ENCODE data around the gene PCDHB11.
"Not testable (repeated sequence)": the region's sequence is repeated elsewhere in the genome, so short reads cannot be mapped to it uniquely, and the experiment has no call there.

DNA sequence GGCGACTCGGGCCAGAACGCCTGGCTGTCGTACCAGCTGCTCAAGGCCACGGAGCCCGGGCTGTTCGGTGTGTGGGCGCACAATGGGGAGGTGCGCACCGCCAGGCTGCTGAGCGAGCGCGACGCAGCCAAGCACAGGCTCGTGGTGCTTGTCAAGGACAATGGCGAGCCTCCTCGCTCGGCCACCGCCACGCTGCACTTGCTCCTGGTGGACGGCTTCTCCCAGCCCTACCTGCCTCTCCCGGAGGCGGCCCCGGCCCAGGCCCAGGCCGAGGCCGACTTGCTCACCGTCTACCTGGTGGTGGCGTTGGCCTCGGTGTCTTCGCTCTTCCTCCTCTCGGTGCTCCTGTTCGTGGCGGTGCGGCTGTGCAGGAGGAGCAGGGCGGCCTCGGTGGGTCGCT is 5.1 kb upstream of the PCDHB11 start:
- not testable (repeated sequence) for TF ChIP-seq REST (IDR thresholded peaks at IDR 0.05; ENCODE audit: borderline replicate concordance); EZH2 (IDR thresholded peaks at IDR 0.05; ENCODE audit: borderline replicate concordance, insufficient read depth, low read length, poor library complexity, severe bottlenecking); SMC3 (conservative IDR thresholded peaks at IDR 0.05; ENCODE audit: poor library complexity); RAD21 (conservative IDR thresholded peaks at IDR 0.05); MXI1 (conservative IDR thresholded peaks at IDR 0.05; ENCODE audit: poor library complexity, severe bottlenecking); POLR2AphosphoS5 (IDR thresholded peaks at IDR 0.05); TAF1 (IDR thresholded peaks at IDR 0.05; ENCODE audit: low read depth)
- TF ChIP-seq, protein P1, sequence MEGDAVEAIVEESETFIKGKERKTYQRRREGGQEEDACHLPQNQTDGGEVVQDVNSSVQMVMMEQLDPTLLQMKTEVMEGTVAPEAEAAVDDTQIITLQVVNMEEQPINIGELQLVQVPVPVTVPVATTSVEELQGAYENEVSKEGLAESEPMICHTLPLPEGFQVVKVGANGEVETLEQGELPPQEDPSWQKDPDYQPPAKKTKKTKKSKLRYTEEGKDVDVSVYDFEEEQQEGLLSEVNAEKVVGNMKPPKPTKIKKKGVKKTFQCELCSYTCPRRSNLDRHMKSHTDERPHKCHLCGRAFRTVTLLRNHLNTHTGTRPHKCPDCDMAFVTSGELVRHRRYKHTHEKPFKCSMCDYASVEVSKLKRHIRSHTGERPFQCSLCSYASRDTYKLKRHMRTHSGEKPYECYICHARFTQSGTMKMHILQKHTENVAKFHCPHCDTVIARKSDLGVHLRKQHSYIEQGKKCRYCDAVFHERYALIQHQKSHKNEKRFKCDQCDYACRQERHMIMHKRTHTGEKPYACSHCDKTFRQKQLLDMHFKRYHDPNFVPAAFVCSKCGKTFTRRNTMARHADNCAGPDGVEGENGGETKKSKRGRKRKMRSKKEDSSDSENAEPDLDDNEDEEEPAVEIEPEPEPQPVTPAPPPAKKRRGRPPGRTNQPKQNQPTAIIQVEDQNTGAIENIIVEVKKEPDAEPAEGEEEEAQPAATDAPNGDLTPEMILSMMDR (IDR thresholded peaks at IDR 0.05; ENCODE audit: poor library complexity, severe bottlenecking), result not testable (repeated sequence)

Measured in neural cell (in vitro differentiated cells).